H1 (cell line): ENCODE data around the gene RPS6KA2. TPM values are rescaled to one million over a fixed set of nuclear protein-coding genes. Genes with fewer than 3 reads are reported as not detected.

Experiments
- CTCF ChIA-PET: fragments of 300-600 bp; sonication (Branson Sonifier 250); formaldehyde crosslinking; loops from one replicate; lab custom pipeline; 2021; ENCODE audit not compliant: partially characterized antibody; lab: Charles Lee
- POLR2A ChIA-PET: fragments of 300-600 bp; sonication (Branson Sonifier 250); formaldehyde crosslinking; loops from one replicate; lab custom pipeline; 2021; ENCODE audit warnings: inconsistent platforms; ENCODE audit not compliant: partially characterized antibody; lab: Charles Lee
- DNase-seq, 2 experiments: peaks; one replicate each; pipeline versions ENCODE4 v3.0.0 to v3.0.0-alpha.2; 2010 to 2022; ENCODE audit warnings: low spot score in 2 of 2, low read depth in 1 of 2, mixed read lengths in 1 of 2
- FAIRE-seq: peaks from 2 replicates; lab custom pipeline; 2011; peaks lifted over from hg19 to GRCh38; lab: Jason Lieb, UNC
- H2AFZ ChIP-seq: 2 replicates; pipeline ENCODE4 v1.8.1; 2012; ENCODE audit warnings: low read length, inconsistent platforms
- H2AK5ac ChIP-seq: 2 replicates; pipeline ENCODE4 v1.6.1; 2013; ENCODE audit warnings: low read depth, low read length
- H2BK120ac ChIP-seq: replicated peaks from 2 replicates; pipeline ENCODE3; 2013; ENCODE audit warnings: low read depth, low read length, inconsistent platforms
- H2BK12ac ChIP-seq: 2 replicates; pipeline ENCODE4 v1.6.1; 2013; ENCODE audit warnings: low read depth, low read length
- H2BK15ac ChIP-seq: 2 replicates; pipeline ENCODE4 v1.6.1; 2013; ENCODE audit warnings: low read length
- H2BK20ac ChIP-seq: 2 replicates; pipeline ENCODE4 v1.6.1; 2013; ENCODE audit warnings: low read length
- H2BK5ac ChIP-seq: 2 replicates; pipeline ENCODE4 v1.6.1; 2013; ENCODE audit warnings: low read depth, low read length
- H3K14ac ChIP-seq: 2 replicates; pipeline ENCODE4 v1.6.1; 2013; ENCODE audit warnings: inconsistent platforms; ENCODE audit not compliant: insufficient read length
- H3K18ac ChIP-seq: 2 replicates; pipeline ENCODE4 v1.6.1; 2013; ENCODE audit warnings: low read length; ENCODE audit errors: extremely low read depth
- H3K23ac ChIP-seq: 2 replicates; pipeline ENCODE4 v1.6.1; 2013; ENCODE audit warnings: inconsistent platforms; ENCODE audit not compliant: insufficient read length
- H3K23me2 ChIP-seq: 2 replicates; pipeline ENCODE4 v1.6.1; 2013; ENCODE audit warnings: low read depth, low read length
- H3K27ac ChIP-seq: 2 replicates; pipeline ENCODE4 v1.6.1; 2011; ENCODE audit warnings: low read depth, low read length, inconsistent platforms
- H3K27me3 ChIP-seq, 4 experiments: replicated peaks in 1 of 4; 1 replicate in 1 of 4; 2 replicates in 3 of 4; pipeline versions ENCODE4 v1.6.1 to v1.8.1; 2011 to 2013; ENCODE audit warnings: low read length in 3 of 4, mild to moderate bottlenecking in 3 of 4, inconsistent platforms in 2 of 4, mixed read lengths in 2 of 4, moderate library complexity in 1 of 4; ENCODE audit not compliant: control insufficient read depth in 3 of 4, insufficient read depth in 3 of 4; ENCODE audit errors: extremely low read depth in 1 of 4
- H3K36me3 ChIP-seq, 4 experiments: 2 replicates each; pipeline versions ENCODE4 v1.6.1 to v1.8.1; 2011 to 2013; ENCODE audit warnings: mild to moderate bottlenecking in 4 of 4, low read length in 3 of 4, moderate library complexity in 2 of 4, control low read depth in 1 of 4, inconsistent platforms in 1 of 4; ENCODE audit not compliant: insufficient read depth in 4 of 4, control insufficient read depth in 2 of 4
- H3K4ac ChIP-seq: replicated peaks from 2 replicates; pipeline ENCODE3; 2013; ENCODE audit warnings: low read length, low read depth, mixed read lengths, inconsistent platforms; ENCODE audit not compliant: insufficient read length
- H3K4me1 ChIP-seq, 4 experiments: replicated peaks in 1 of 4; 1 replicate in 1 of 4; 2 replicates in 3 of 4; pipeline versions ENCODE4 v1.6.1 to v1.8.1; 2011 to 2013; ENCODE audit warnings: low read length in 3 of 4, inconsistent platforms in 2 of 4, mixed read lengths in 1 of 4; ENCODE audit not compliant: insufficient read depth in 4 of 4, control insufficient read depth in 3 of 4
- H3K4me2 ChIP-seq, 2 experiments: 2 replicates each; pipeline versions ENCODE4 v1.6.1 to v1.8.1; 2011 to 2013; ENCODE audit warnings: low read depth in 2 of 2, low read length in 2 of 2, control low read depth in 1 of 2, inconsistent platforms in 1 of 2, mild to moderate bottlenecking in 1 of 2; ENCODE audit not compliant: insufficient read depth in 1 of 2
- H3K4me3 ChIP-seq, 4 experiments: fragments of 200-600, 300-600 bp in 1 of 4; sonication (generic), shearing (Covaris generic), sonication (Bioruptor Twin) in 1 of 4; 2 replicates each; pipeline versions ENCODE4 v1.5.1 to v1.8.1; 2011 to 2016; ENCODE audit warnings: low read length in 4 of 4, low read depth in 3 of 4, control low read depth in 2 of 4, inconsistent platforms in 2 of 4, mild to moderate bottlenecking in 2 of 4, mixed read lengths in 1 of 4, moderate library complexity in 1 of 4; ENCODE audit not compliant: insufficient read depth in 2 of 4; ENCODE audit errors: extremely low read depth in 1 of 4
- H3K56ac ChIP-seq: replicated peaks from 2 replicates; pipeline ENCODE3; 2013; ENCODE audit warnings: low read depth, mild to moderate bottlenecking, mixed read lengths, low read length, inconsistent platforms; ENCODE audit not compliant: insufficient read length
- H3K79me1 ChIP-seq: 2 replicates; pipeline ENCODE4 v1.6.1; 2013; ENCODE audit warnings: low read depth, low read length, control low read depth
- H3K79me2 ChIP-seq, 2 experiments: 2 replicates each; pipeline versions ENCODE4 v1.6.1 to v1.8.1; 2012 to 2013; ENCODE audit warnings: low read length in 2 of 2, mild to moderate bottlenecking in 2 of 2, inconsistent platforms in 1 of 2; ENCODE audit not compliant: insufficient read depth in 2 of 2, control insufficient read depth in 1 of 2
- H3K9ac ChIP-seq, 4 experiments: replicated peaks in 1 of 4; 1 replicate in 1 of 4; 2 replicates in 3 of 4; pipeline versions ENCODE4 v1.6.1 to v1.8.1; 2011 to 2013; ENCODE audit warnings: low read depth in 3 of 4, low read length in 3 of 4, control low read depth in 2 of 4, mild to moderate bottlenecking in 2 of 4, moderate library complexity in 2 of 4, inconsistent platforms in 1 of 4; ENCODE audit errors: extremely low read depth in 1 of 4
- H3K9me3 ChIP-seq, 2 experiments: 2 replicates each; pipeline versions ENCODE4 v1.6.1 to v1.8.1; 2012 to 2013; ENCODE audit warnings: mild to moderate bottlenecking in 2 of 2, moderate library complexity in 2 of 2, control low read depth in 1 of 2, inconsistent platforms in 1 of 2, low read depth in 1 of 2, low read length in 1 of 2, mixed read lengths in 1 of 2; ENCODE audit not compliant: insufficient read depth in 2 of 2
- H4K20me1 ChIP-seq, 2 experiments: replicated peaks in 1 of 2; 2 replicates each; pipeline versions ENCODE3 to v1.8.1; 2011 to 2013; ENCODE audit warnings: inconsistent platforms in 2 of 2, low read length in 2 of 2, mild to moderate bottlenecking in 1 of 2; ENCODE audit not compliant: insufficient read depth in 2 of 2, control insufficient read depth in 1 of 2
- H4K5ac ChIP-seq: 2 replicates; pipeline ENCODE4 v1.6.1; 2013; ENCODE audit warnings: low read length, low read depth, mixed read lengths, inconsistent platforms; ENCODE audit not compliant: insufficient read length
- H4K8ac ChIP-seq: 2 replicates; pipeline ENCODE4 v1.8.0; 2013; ENCODE audit warnings: mild to moderate bottlenecking, moderate library complexity, low read length, inconsistent platforms; ENCODE audit not compliant: insufficient read depth; ENCODE audit errors: extremely low read depth
- H4K91ac ChIP-seq: replicated peaks from 2 replicates; pipeline ENCODE3; 2013; ENCODE audit warnings: low read length, mixed read lengths, inconsistent platforms; ENCODE audit not compliant: insufficient read length
- GABPA ChIP-seq: IDR thresholded peaks from 2 replicates; pipeline ENCODE4 v1.6.1; 2011; ENCODE audit warnings: mild to moderate bottlenecking, low read length, moderate library complexity, borderline replicate concordance; ENCODE audit not compliant: insufficient read depth
- WGBS, 2 experiments: shearing (Covaris generic) in 1 of 2; methylation state at CpG; one replicate each; pipeline versions ENCODE4 v1.1.6 to v1.1.7; 2013 to 2015; ENCODE audit warnings: low lambda C conversion rate in 2 of 2, mixed read lengths in 2 of 2, inconsistent platforms in 1 of 2, low coverage in 1 of 2, missing lambda C conversion rate in 1 of 2; ENCODE audit not compliant: insufficient replicate concordance in 2 of 2, insufficient coverage in 1 of 2, insufficient read length in 1 of 2; ENCODE audit errors: extremely low coverage in 1 of 2, missing lambda C conversion rate in 1 of 2; 5-methylcytosine and 5-hydroxymethylcytosine counted together
- polyA plus RNA-seq, 7 experiments: library from polyadenylated mRNA; depleted of rRNA in 3 of 7; stranded (reverse) in 5 of 7; unstranded in 2 of 7; fragments of >200 nt in 5 of 7; fragments of 200-250 nt in 2 of 7; gene quantifications; 1 replicate in 5 of 7; 2 replicates in 1 of 7; 4 replicates in 1 of 7; pipeline versions ENCODE4 v1.2.1 to v1.2.3, GENCODE V29; 2011 to 2013; ENCODE audit warnings: missing spikeins in 2 of 7, mixed read lengths in 2 of 7
- total RNA-seq: library from RNA; stranded (reverse); fragmentation: NEBNext Ultra II Directional; extraction: Animal tissue kit (Norgen Biotek cat#: 25700); gene quantifications from 2 replicates; pipeline ENCODE4 v1.2.1, GENCODE V29; 2021

Gene RPS6KA2
- total and polyA plus RNA-seq, 2 of the 8 experiments (the other 6 are each of a cell fraction or from before 2014, with no cell fraction given), result 8.8 to 25.7 TPM

GRCh38 chr6:166394036-166394892, 232.8 kb downstream of the RPS6KA2 start:
- peaks cover 0 to 4% of the 10 kb centered on the region in 2 experiments; a peak in 2 of 4 replicates for H3K9me3 ChIP-seq
- TF ChIP-seq GABPA, result no peak

More at GRCh38 chr6:166394036-166394892, 232.8 kb downstream of the RPS6KA2 start:
- H3K4me2 ChIP-seq, result no peak overlapping the region
- H4K5ac ChIP-seq, result no peak overlapping the region
- H2BK15ac ChIP-seq, result no peak overlapping the region
- H2BK20ac ChIP-seq, result no peak overlapping the region
- no peaks in the 10 kb centered on the region; a peak in 1 of 7 replicates for H3K27me3 ChIP-seq
- H3K23ac ChIP-seq, result no peak overlapping the region
- H3K79me1 ChIP-seq, result no peaks in the 10 kb centered on the region
- H3K14ac ChIP-seq, result no peak overlapping the region
- no peak overlapping the region for H2AFZ ChIP-seq
- H4K20me1 ChIP-seq, result no peaks in the 10 kb centered on the region
- ChIA-PET POLR2A (no interaction called here), CTCF (interaction anchor here (1.0 to 2.1 kb wide), 6 partner anchors 13 to 238 kb away, joined by 3 to 7 read pairs (median 4); partner anchors contain the start of gene PRR18)
- H2BK120ac ChIP-seq, result no peak overlapping the region
- peaks cover 0 to 3% (median 2%) of the 10 kb centered on the region in 4 experiments; a peak in 3 of 7 replicates for H3K4me1 ChIP-seq
- no peak overlapping the region for H4K91ac ChIP-seq
- H3K27ac ChIP-seq, result no peak overlapping the region
- H2AK5ac ChIP-seq, result no peak overlapping the region
- DNase-seq (no peak), FAIRE-seq (no peak)
- H3K56ac ChIP-seq, result no peak overlapping the region
- no peaks in the 10 kb centered on the region for H3K36me3 ChIP-seq
- H3K4me3 ChIP-seq, result no peak overlapping the region
- no peak overlapping the region for H3K4ac ChIP-seq
- no peak overlapping the region for H2BK5ac ChIP-seq
- H3K23me2 ChIP-seq, result no peaks in the 10 kb centered on the region
- H3K9ac ChIP-seq, result no peak overlapping the region
- H3K79me2 ChIP-seq, result no peaks in the 10 kb centered on the region
- no peak overlapping the region for H3K18ac ChIP-seq
- H2BK12ac ChIP-seq, result no peak overlapping the region
- WGBS, 2 experiments, result 83% methylated on average over 10 of the region's 10 CpGs; no CpG with 5 or more reads in 1 of the 2 experiments
- no peak overlapping the region for H4K8ac ChIP-seq
